H1 (cell line): Measurements from ENCODE around the gene MDFI.

Experiments used
- ASH2L ChIP-seq: fragments of 200-600, 300-600 bp; sonication (generic); IDR thresholded peaks from one replicate; pipeline ENCODE4 v1.7.1; 2017; ENCODE audit warnings: low read length
- CEBPB ChIP-seq: IDR thresholded peaks from 2 replicates; pipeline ENCODE4 v1.6.1; 2012; ENCODE audit warnings: low read depth, low read length
- CHD2 ChIP-seq: IDR thresholded peaks from 2 replicates; pipeline ENCODE4 v1.6.1; 2012; ENCODE audit warnings: low read length, improper control_type of control experiment
- JUN ChIP-seq: IDR thresholded peaks from 2 replicates; pipeline ENCODE4 v1.6.1; 2011; ENCODE audit warnings: low read depth, mild to moderate bottlenecking, improper control_type of control experiment, low read length
- POLR2A ChIP-seq, 2 experiments: IDR thresholded peaks; 1 replicate in 1 of 2; 2 replicates in 1 of 2; pipeline ENCODE4 v1.6.1; 2011; ENCODE audit warnings: low read depth in 2 of 2, low read length in 2 of 2, mild to moderate bottlenecking in 2 of 2; ENCODE audit errors: control extremely low read depth in 1 of 2
- POLR2AphosphoS5 ChIP-seq: IDR thresholded peaks from 2 replicates; pipeline ENCODE4 v1.6.1; 2011; ENCODE audit warnings: low read depth, low read length
- TF ChIP-seq, protein P1 (sequence below), 3 experiments: IDR thresholded peaks; 1 replicate in 2 of 3; 2 replicates in 1 of 3; pipeline versions ENCODE4 v1.5.1 to v1.6.1; 2011; ENCODE audit warnings: low read length in 3 of 3, mild to moderate bottlenecking in 3 of 3, inconsistent platforms in 2 of 3, low read depth in 1 of 3, moderate library complexity in 1 of 3; ENCODE audit not compliant: insufficient read depth in 1 of 3; ENCODE audit errors: control extremely low read depth in 1 of 3

DNA sequence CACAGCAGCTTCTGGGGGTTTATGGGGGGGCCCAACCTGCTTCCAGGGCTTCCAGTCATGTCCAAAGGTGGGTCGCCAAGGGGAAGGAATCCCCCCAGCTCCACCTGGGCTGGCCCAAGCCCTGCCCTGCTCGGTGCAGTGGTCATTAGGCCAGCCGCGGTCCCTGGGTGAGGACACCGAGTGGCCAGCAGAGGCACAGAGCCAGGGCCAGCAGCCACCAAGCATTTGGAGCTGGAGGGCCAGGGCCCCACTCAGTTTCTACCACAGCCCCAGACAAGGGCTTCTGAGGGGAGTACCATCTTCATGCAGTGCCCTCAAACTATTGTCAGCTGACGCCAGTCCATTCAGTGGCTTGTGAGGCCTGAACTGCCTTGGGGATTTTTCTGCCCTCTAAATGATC, 57.6 kb downstream of the MDFI start:
- TF ChIP-seq, protein P1, sequence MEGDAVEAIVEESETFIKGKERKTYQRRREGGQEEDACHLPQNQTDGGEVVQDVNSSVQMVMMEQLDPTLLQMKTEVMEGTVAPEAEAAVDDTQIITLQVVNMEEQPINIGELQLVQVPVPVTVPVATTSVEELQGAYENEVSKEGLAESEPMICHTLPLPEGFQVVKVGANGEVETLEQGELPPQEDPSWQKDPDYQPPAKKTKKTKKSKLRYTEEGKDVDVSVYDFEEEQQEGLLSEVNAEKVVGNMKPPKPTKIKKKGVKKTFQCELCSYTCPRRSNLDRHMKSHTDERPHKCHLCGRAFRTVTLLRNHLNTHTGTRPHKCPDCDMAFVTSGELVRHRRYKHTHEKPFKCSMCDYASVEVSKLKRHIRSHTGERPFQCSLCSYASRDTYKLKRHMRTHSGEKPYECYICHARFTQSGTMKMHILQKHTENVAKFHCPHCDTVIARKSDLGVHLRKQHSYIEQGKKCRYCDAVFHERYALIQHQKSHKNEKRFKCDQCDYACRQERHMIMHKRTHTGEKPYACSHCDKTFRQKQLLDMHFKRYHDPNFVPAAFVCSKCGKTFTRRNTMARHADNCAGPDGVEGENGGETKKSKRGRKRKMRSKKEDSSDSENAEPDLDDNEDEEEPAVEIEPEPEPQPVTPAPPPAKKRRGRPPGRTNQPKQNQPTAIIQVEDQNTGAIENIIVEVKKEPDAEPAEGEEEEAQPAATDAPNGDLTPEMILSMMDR (IDR thresholded peaks at IDR 0.05; ENCODE audit: control extremely low read depth in 1 of 3, insufficient read depth in 1 of 3, low read depth in 1 of 3, low read length in 3 of 3): no peak
- TF ChIP-seq JUN (no peak), CHD2 (no peak), ASH2L (no peak), POLR2AphosphoS5 (no peak), POLR2A (IDR thresholded peaks at IDR 0.05; ENCODE audit: control extremely low read depth in 1 of 2, low read depth in 2 of 2, low read length in 2 of 2) (no peak), CEBPB (no peak)
